Retinal pigment epithelial cell (primary cell): Measurements from ENCODE around the gene ZNF275.

Source experiments
- DNase-seq: peaks from one replicate; pipeline ENCODE4 v3.0.0-alpha.2; 2010; ENCODE audit warnings: low read depth
- H3K4me3 ChIP-seq: 2 replicates; pipeline ENCODE4 v1.5.1; 2011; ENCODE audit warnings: mild to moderate bottlenecking, low read length, control low read depth, moderate library complexity
- TF ChIP-seq, protein P1 (sequence below): conservative IDR thresholded peaks from 2 replicates; pipeline ENCODE4 v1.5.1; 2011; ENCODE audit warnings: low read depth, low read length, control low read depth, inconsistent platforms

ZNF275 gene

DNA sequence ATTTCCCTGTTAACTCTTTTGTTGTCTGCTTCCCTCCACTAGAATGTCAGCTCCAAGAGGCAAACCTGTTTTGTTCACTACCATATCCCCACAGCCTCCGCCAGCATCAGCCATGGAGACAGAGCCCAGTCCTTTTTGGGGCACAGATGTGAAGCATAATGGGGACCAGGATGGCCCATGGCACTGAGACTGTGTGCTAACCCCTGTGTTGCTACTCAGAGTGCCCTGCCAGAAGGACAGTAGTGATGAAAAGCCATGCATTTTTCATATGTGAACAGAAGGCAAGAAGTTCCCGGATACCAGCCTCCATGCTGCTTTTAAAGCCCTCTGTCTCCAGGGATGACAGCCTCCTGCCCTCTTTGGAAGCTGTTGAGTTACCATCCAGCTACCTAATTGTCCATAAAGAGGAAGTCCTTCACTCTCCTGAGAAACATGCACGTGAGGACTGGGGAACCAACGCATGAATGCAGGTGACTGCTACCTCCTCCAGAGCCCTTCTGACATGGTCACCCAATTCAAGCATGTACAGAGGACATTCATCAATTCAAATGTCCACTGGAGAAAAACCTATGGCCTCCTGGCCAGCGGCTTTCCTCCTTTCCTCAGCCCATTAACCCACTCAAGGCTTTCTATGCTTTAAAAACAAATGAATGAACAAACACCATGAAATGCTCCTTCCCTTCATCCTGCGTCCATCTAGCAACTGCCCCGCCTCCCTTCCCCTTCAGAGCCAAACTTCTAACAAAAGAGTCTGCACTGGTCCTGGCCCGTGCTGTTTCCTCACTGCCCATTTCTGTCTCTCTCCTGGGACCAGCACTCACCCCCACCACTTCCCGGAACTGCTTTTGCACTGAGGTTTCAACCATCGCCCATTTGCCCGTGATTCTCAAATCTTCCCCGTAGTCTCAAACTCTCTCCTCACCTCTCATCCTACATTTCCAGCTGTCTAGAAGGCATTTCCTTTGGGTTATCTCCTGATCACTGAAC, 30.4 kb upstream of the ZNF275 start:
- no peak for DNase-seq
- TF ChIP-seq, protein P1, sequence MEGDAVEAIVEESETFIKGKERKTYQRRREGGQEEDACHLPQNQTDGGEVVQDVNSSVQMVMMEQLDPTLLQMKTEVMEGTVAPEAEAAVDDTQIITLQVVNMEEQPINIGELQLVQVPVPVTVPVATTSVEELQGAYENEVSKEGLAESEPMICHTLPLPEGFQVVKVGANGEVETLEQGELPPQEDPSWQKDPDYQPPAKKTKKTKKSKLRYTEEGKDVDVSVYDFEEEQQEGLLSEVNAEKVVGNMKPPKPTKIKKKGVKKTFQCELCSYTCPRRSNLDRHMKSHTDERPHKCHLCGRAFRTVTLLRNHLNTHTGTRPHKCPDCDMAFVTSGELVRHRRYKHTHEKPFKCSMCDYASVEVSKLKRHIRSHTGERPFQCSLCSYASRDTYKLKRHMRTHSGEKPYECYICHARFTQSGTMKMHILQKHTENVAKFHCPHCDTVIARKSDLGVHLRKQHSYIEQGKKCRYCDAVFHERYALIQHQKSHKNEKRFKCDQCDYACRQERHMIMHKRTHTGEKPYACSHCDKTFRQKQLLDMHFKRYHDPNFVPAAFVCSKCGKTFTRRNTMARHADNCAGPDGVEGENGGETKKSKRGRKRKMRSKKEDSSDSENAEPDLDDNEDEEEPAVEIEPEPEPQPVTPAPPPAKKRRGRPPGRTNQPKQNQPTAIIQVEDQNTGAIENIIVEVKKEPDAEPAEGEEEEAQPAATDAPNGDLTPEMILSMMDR = no peak
- H3K4me3 ChIP-seq = no peak overlapping the region

DNA sequence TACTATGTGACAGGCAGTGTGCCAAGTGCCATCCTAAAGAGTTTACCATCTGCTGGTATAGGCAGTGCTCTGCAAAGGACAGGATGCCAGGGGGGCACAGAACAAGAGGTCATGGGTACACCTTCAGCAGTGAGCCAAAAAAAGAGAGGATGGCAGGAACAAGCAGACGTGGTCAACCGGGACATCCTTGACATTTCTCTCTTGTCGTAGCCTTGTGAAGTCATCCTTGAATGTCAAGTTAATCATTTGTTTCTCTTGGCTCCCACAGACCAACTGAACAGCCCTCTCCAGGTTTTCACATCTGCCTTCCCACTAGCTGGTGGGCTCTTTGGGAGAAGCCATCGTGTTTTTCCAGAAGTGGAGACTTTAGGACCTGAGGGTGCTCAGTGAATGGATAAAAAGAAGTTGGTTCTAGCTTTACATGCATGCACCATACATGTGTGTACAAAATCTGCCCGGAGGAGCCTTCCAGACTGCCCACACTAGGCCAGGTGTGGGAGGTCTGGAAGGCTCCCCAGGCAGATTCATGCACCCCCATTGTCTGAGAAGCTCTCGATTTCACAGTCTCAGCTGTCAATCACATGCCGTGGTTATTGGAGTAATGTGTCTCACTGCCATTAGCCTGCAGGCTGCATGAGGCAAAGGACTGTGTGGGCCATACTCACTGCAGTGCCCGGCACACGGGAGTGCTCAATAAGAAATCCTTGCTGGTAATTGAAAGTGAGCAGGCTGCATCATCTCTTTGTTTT, 28.8 kb upstream of the ZNF275 start:
- TF ChIP-seq, protein P1 = no peak
- DNase-seq = no peak
- no peak overlapping the region for H3K4me3 ChIP-seq

DNA sequence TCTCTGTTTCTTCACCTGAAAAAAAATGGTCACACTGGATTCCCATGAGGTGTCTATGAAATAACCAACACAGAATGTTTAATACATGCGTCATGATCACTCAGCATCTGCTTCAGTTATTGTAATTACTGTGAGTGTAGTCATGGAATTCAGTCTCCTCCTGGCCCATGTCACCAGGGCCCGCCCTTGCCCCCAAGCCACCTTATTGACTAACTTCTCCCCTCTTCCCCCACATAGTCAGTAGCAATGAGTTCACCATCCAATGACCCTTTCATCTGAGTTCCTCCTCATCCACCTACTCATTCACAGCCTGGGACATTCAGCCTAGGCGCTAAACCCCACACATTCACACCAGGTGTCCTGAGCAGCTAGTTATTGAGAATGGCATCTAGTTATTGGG, 28.0 kb upstream of the ZNF275 start:
- no peak for DNase-seq
- H3K4me3 ChIP-seq = no peak overlapping the region
- TF ChIP-seq, protein P1 = no peak

DNA sequence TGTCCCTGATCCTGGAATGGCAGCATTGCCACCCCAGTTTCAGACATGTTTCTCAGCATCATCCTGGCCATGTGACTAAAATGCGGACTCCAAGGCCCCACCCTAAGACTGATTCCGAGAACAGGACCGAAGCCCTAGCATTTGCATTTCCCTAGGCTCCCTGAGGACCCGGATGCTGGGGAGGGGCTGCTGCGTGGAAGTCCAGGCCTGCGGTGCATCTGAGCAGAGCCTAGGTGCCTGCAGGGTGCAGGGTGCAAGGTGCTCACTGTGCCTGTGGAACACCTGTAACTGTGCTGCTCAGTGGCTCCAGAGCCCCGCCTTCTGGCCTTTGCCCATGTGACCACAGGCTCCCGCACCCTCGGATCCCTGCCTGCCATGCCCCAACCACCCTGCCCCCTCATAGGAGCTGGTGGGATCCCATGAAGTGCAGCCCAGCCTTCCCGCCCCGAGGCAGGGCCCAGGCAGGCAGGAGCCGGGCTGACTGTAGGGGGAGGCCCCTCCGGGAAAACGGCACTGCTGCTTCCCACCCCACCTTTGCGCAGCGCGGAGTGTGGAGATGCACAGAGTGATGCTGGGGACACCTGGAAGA, 27.3 kb upstream of the ZNF275 start:
- TF ChIP-seq, protein P1 = no peak
- no peak overlapping the region for H3K4me3 ChIP-seq
- DNase-seq = no peak

DNA sequence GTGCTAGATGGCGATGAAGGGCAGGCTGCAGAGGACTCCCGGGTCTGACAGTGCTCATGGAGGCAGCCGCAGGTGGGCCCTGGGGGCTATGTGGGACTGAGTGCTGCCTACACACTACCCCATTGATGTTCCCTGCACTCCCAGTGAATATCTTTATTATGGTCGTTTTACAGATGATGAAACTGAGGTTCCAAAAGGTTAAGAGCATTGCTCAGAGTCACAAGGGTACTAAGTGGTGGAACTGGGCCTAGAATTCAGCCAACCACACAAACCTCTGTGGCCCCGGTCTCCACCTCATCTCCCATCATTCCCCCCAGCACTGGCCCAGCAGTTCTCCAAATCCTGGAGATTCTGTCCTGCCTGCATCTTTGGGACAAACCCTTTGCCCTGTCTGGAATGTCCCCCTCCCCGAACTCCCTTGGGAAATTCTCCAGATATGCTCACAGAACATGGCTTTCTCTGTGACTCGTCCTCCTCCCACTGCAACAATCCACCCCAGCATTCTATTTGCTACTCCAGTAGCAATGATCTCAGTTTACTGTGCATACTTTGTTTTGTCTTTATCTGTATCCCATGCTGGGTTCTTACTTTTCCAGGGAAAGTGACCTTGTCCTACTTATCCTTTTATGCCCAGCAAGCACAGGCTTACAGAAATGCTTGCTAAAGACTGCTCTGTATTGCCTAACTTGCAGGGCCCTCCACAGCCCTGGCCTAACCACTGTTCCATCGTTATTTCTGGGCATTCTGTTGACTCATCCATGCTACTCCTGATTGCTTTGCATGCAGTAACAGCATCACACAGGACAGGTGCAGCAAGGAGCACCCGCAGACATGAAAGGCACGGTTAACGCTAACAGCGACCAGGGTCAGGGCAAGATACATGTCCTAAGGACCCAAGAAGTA, 26.4 kb upstream of the ZNF275 start:
- no peak for DNase-seq
- H3K4me3 ChIP-seq = no peak overlapping the region
- TF ChIP-seq, protein P1 = no peak

DNA sequence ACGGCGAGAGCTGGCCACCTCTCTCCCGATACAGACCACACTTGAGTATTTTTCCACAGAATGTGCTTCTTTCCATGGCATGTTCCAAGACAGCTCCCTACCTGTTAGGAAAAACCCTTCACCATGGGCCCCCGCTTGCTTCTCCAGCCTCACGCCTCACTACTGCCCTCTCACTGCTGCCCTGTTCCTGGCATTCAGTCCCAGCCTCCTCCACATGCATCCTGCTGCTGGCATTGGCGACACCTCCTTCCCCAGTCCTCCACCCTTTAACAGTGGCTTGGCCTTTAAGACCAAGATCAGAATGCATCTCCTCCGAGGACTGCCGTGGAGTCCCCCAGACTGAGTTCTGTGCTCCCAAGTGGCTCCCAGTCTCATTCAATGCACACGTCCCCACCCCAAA, 23.1 kb upstream of the ZNF275 start:
- no peak for DNase-seq
- no peak overlapping the region for H3K4me3 ChIP-seq
- TF ChIP-seq, protein P1 = no peak
